ENCODE measurements around the gene SLC39A11.

DNA sequence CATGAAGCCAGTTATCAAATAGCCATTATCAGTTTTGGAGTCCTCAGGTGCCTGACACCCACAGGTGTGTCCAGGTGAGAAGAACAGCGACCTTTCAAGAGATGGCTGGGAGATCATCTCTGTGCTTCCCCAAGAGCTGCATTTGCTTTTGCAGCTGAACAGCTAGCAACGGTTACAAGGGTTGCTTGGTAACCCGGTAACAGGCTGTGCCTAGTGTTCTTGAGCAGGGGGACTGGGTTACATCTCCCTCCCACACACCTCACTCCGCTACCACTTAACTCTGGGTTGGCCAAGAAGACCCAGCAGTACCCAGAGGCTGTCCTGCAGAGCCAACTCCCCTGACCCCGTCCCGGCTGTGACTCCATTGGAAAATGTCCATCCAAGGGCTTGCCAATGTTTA is 147.0 kb downstream of the SLC39A11 start:
- TF ChIP-seq POLR2AphosphoS5 (IDR thresholded peaks at IDR 0.05; ENCODE audit: low read depth, low read length) = no peak
- TF ChIP-seq POLR2A (IDR thresholded peaks at IDR 0.05; ENCODE audit: low read depth, low read length) = no peak
- TF ChIP-seq POU2F2 (IDR thresholded peaks at IDR 0.05; ENCODE audit: low read depth, low read length) = no peak
- no peak for TF ChIP-seq PAX5 (IDR thresholded peaks at IDR 0.05; ENCODE audit: insufficient read depth, low read length, severe bottlenecking)
- no peak for TF ChIP-seq TAF1 (IDR thresholded peaks at IDR 0.05; ENCODE audit: low read depth, low read length)
- TF ChIP-seq SPI1 (IDR thresholded peaks at IDR 0.05; ENCODE audit: low read depth, low read length) = no peak

Measured in GM12891 (cell line).